Neuronal stem cell (in vitro differentiated cells): Measurements from ENCODE around the gene GRIPAP1.
A peak's percentile ranks its signal among the peaks of the same experiment; 100 is the strongest.

Experiments
- DNase-seq: peaks from one replicate; pipeline ENCODE4 v3.0.0-alpha.2; 2013; ENCODE audit warnings: low spot score
- H2AFZ ChIP-seq: one replicate; pipeline ENCODE4 v1.6.1; 2013; ENCODE audit warnings: mild to moderate bottlenecking, low read length, inconsistent platforms
- H2AK5ac ChIP-seq: 2 replicates; pipeline ENCODE4 v1.6.1; 2013; ENCODE audit warnings: low read depth, mild to moderate bottlenecking, inconsistent platforms, low read length, moderate library complexity, mixed read lengths
- H2BK120ac ChIP-seq: 2 replicates; pipeline ENCODE4 v1.6.1; 2013; ENCODE audit warnings: low read depth, mild to moderate bottlenecking, inconsistent platforms, low read length, moderate library complexity, mixed read lengths
- H2BK12ac ChIP-seq: one replicate; pipeline ENCODE4 v1.6.1; 2013; ENCODE audit warnings: low read length, inconsistent platforms
- H2BK15ac ChIP-seq: 2 replicates; pipeline ENCODE4 v1.6.1; 2013; ENCODE audit warnings: mild to moderate bottlenecking, low read length, inconsistent platforms, mixed read lengths
- H2BK5ac ChIP-seq: one replicate; pipeline ENCODE4 v1.6.1; 2013; ENCODE audit warnings: inconsistent platforms, mild to moderate bottlenecking, low read length, moderate library complexity
- H3K14ac ChIP-seq: one replicate; pipeline ENCODE4 v1.6.1; 2013; ENCODE audit warnings: low read length, inconsistent platforms
- H3K18ac ChIP-seq: 2 replicates; pipeline ENCODE4 v1.6.1; 2013; ENCODE audit warnings: low read length, inconsistent platforms
- H3K23ac ChIP-seq: 2 replicates; pipeline ENCODE4 v1.6.1; 2013; ENCODE audit warnings: low read depth, mild to moderate bottlenecking, mixed read lengths, low read length, inconsistent platforms; ENCODE audit not compliant: poor library complexity
- H3K27ac ChIP-seq: replicated peaks from 3 replicates; pipeline ENCODE4 v1.5.1; 2013; ENCODE audit warnings: low read length, inconsistent platforms
- H3K27me3 ChIP-seq, 3 experiments: 2 replicates each; pipeline ENCODE4 v1.6.1; 2013; ENCODE audit warnings: low read length in 3 of 3, mild to moderate bottlenecking in 2 of 3, inconsistent platforms in 1 of 3, low read depth in 1 of 3, mixed read lengths in 1 of 3, moderate library complexity in 1 of 3; ENCODE audit not compliant: control insufficient read depth in 3 of 3, insufficient read depth in 3 of 3
- H3K36me3 ChIP-seq, 2 donors: replicated peaks in 1 of 2; 2 replicates each; pipeline ENCODE4 v1.6.1; 2013; ENCODE audit warnings: low read length in 2 of 2; ENCODE audit not compliant: control insufficient read depth in 2 of 2, insufficient read depth in 2 of 2
- H3K4ac ChIP-seq: 2 replicates; pipeline ENCODE4 v1.6.1; 2013; ENCODE audit warnings: inconsistent platforms, mild to moderate bottlenecking, low read length, moderate library complexity
- H3K4me1 ChIP-seq, 2 donors: 1 replicate in 1 of 2; 2 replicates in 1 of 2; pipeline ENCODE4 v1.6.1; 2013; ENCODE audit warnings: low read length in 2 of 2, low read depth in 1 of 2; ENCODE audit not compliant: control insufficient read depth in 2 of 2, insufficient read depth in 1 of 2
- H3K4me2 ChIP-seq: one replicate; pipeline ENCODE4 v1.6.1; 2013; ENCODE audit warnings: mild to moderate bottlenecking, low read length, inconsistent platforms; ENCODE audit not compliant: insufficient read depth, poor library complexity, severe bottlenecking
- H3K4me3 ChIP-seq, 2 donors: 2 replicates each; pipeline ENCODE4 v1.5.1; 2013; ENCODE audit warnings: low read length in 2 of 2, mild to moderate bottlenecking in 2 of 2, inconsistent platforms in 1 of 2, moderate library complexity in 1 of 2
- H3K79me1 ChIP-seq: one replicate; pipeline ENCODE4 v1.6.1; 2013; ENCODE audit warnings: low read depth, mild to moderate bottlenecking, inconsistent platforms, low read length, moderate library complexity
- H3K9ac ChIP-seq: one replicate; pipeline ENCODE4 v1.6.1; 2013; ENCODE audit warnings: mild to moderate bottlenecking, low read depth, low read length, inconsistent platforms; ENCODE audit not compliant: poor library complexity
- H3K9me3 ChIP-seq, 2 donors: replicated peaks in 1 of 2; 2 replicates each; pipeline versions ENCODE3 to v1.6.1; 2013; ENCODE audit warnings: low read length in 2 of 2, mild to moderate bottlenecking in 2 of 2, inconsistent platforms in 1 of 2, low read depth in 1 of 2, mixed read lengths in 1 of 2, moderate library complexity in 1 of 2; ENCODE audit not compliant: control insufficient read depth in 2 of 2, insufficient read depth in 1 of 2
- H4K8ac ChIP-seq: one replicate; pipeline ENCODE4 v1.6.1; 2013; ENCODE audit warnings: low read depth, mild to moderate bottlenecking, inconsistent platforms, low read length, moderate library complexity
- H4K91ac ChIP-seq: one replicate; pipeline ENCODE4 v1.6.1; 2013; ENCODE audit warnings: low read length, low read depth, mild to moderate bottlenecking, inconsistent platforms; ENCODE audit not compliant: poor library complexity
- WGBS, 2 donors: extraction: QIAGEN DNeasy Blood & Tissue Kit; methylation state at CpG; one replicate each; pipeline ENCODE4 v1.1.7; 2013; ENCODE audit warnings: missing lambda C conversion rate in 2 of 2, mixed read lengths in 1 of 2; ENCODE audit not compliant: insufficient read length in 2 of 2, insufficient replicate concordance in 1 of 2; ENCODE audit errors: extremely low coverage in 2 of 2; 5-methylcytosine and 5-hydroxymethylcytosine counted together

The GRIPAP1 gene

GRCh38 chrX:48974574-48974973 lies 27.5 kb downstream of the GRIPAP1 start:
- H3K4me3 ChIP-seq, result no peak overlapping the region
- H3K14ac ChIP-seq, result no peak overlapping the region
- WGBS, 2 donors, result 100% methylated on average over 1 of the region's 2 CpGs; no CpG with 5 or more reads in 1 of the 2 donors

GRCh38 chrX:48974033-48974432 lies 28.0 kb downstream of the GRIPAP1 start:
- no peak overlapping the region for H2BK5ac ChIP-seq
- H3K4me1 ChIP-seq, result peaks cover 0 to 5% of the 10 kb centered on the region in 2 donors
- H3K4me2 ChIP-seq, result no peak overlapping the region
- no peak overlapping the region for H2AK5ac ChIP-seq
- H3K79me1 ChIP-seq, result no peaks in the 10 kb centered on the region
- no peak overlapping the region for H3K9ac ChIP-seq
- H3K27me3 ChIP-seq, result no peaks in the 10 kb centered on the region
- H3K4ac ChIP-seq, result no peak overlapping the region
- no peak overlapping the region for H3K4me3 ChIP-seq
- no peak overlapping the region for H2AFZ ChIP-seq
- H4K8ac ChIP-seq, result no peak overlapping the region
- no peak overlapping the region for H3K23ac ChIP-seq
- no peak overlapping the region for H2BK15ac ChIP-seq
- H3K18ac ChIP-seq, result no peak overlapping the region
- no peak overlapping the region for H2BK12ac ChIP-seq
- H3K27ac ChIP-seq, result no peak overlapping the region
- H3K36me3 ChIP-seq, result peaks cover 11 to 41% of the 10 kb centered on the region in 2 donors
- no peak overlapping the region for H3K14ac ChIP-seq
- no CpG with 5 or more reads among the region's 3 CpGs for WGBS, 2 donors
- no peak overlapping the region for H2BK120ac ChIP-seq
- no peaks in the 10 kb centered on the region for H3K9me3 ChIP-seq
- no peak for DNase-seq
- H4K91ac ChIP-seq, result no peak overlapping the region

More at GRCh38 chrX:48974574-48974973, 27.5 kb downstream of the GRIPAP1 start:
- no peaks in the 10 kb centered on the region for H3K79me1 ChIP-seq
- no peak overlapping the region for H2BK120ac ChIP-seq
- H4K8ac ChIP-seq, result no peak overlapping the region
- H3K9me3 ChIP-seq, result no peaks in the 10 kb centered on the region
- no peak overlapping the region for H4K91ac ChIP-seq
- no peak overlapping the region for H2BK15ac ChIP-seq
- no peaks in the 10 kb centered on the region for H3K27me3 ChIP-seq
- no peak overlapping the region for H3K4ac ChIP-seq
- no peak overlapping the region for H2AK5ac ChIP-seq
- H2BK12ac ChIP-seq, result no peak overlapping the region
- no peak overlapping the region for H2BK5ac ChIP-seq
- H3K18ac ChIP-seq, result no peak overlapping the region
- H3K27ac ChIP-seq, result no peak overlapping the region
- no peak overlapping the region for H3K9ac ChIP-seq
- H2AFZ ChIP-seq, result no peak overlapping the region
- DNase-seq, result no peak
- no peak overlapping the region for H3K4me2 ChIP-seq
- peaks cover 11 to 41% of the 10 kb centered on the region in 2 donors for H3K36me3 ChIP-seq
- H3K23ac ChIP-seq, result no peak overlapping the region
- peaks cover 0 to 5% of the 10 kb centered on the region in 2 donors for H3K4me1 ChIP-seq

- H4K8ac ChIP-seq, result no peak overlapping the region
- H3K14ac ChIP-seq, result no peak overlapping the region
- peaks cover 0 to 5% of the 10 kb centered on the region in 2 donors for H3K4me1 ChIP-seq
- no peak overlapping the region for H4K91ac ChIP-seq
- peak overlapping the region; percentile 84 for H3K9ac ChIP-seq
- peak overlapping the region in 1 of 2 donors; percentile 74 for H3K4me3 ChIP-seq
- no peak overlapping the region for H2AFZ ChIP-seq
- no peaks in the 10 kb centered on the region for H3K27me3 ChIP-seq
- H3K4ac ChIP-seq, result no peak overlapping the region
- DNase-seq, result no peak
- H2AK5ac ChIP-seq, result no peak overlapping the region
- H3K27ac ChIP-seq, result no peak overlapping the region
- H3K18ac ChIP-seq, result no peak overlapping the region
- H3K36me3 ChIP-seq, result peaks cover 6 to 31% of the 10 kb centered on the region in 2 donors
- H3K9me3 ChIP-seq, result no peaks in the 10 kb centered on the region
- WGBS, 2 donors, result 100% methylated on average over 2 of the region's 13 CpGs
- H2BK5ac ChIP-seq, result no peak overlapping the region
- H3K23ac ChIP-seq, result no peak overlapping the region
- no peak overlapping the region for H2BK12ac ChIP-seq
- H3K79me1 ChIP-seq, result no peaks in the 10 kb centered on the region
- no peak overlapping the region for H2BK120ac ChIP-seq
- peak overlapping the region; percentile 69 for H3K4me2 ChIP-seq
- H2BK15ac ChIP-seq, result no peak overlapping the region
Measured at GRCh38 chrX:48972220-48973164, 29.6 kb downstream of the GRIPAP1 start.
